ENCODE measurements around the gene MEN1. TPM values are rescaled to one million over a fixed set of nuclear protein-coding genes. Genes with fewer than 3 reads are reported as not detected.

Gene MEN1
- total RNA-seq, 2 experiments from 2014 or later: 44.4 to 72.4 TPM

DNA sequence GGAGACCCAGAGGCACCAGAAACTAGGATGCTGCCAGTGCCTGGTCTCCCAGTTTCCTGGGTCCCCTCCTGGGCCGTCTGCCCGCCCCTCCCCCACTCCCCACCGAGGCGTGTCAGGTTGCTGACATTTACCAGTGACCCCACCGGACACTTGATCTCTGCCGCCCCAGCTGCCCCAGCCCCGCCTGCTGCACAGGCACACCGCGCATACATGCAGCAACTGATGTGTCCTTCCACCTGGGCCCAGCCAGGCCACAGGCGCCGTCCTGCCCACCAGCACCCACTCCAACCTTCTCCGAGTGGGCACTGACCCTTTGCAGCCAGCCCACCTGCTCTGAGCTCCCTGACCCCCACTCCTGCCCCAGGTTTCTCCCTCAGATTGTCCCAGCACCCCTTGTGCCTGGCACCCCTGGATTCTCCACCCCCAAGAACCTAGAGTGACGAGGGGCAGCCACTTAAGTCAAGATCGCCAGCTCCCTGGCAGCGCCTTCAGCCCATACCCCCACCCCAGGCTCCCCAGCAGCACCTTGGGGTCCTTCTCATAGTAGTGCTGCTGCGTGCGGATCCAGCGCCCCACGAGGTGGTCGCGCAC is 51.1 kb downstream of the MEN1 start:
- POLR2A ChIA-PET: interaction anchor here (0.6 to 1.2 kb wide), 2 partner anchors 13 to 19 kb away, joined by 3 to 4 read pairs; partner anchors contain the start of gene SF1
- no TSS peak for BruUV-seq (replicated peaks)
- H3K4me2 ChIP-seq (ENCODE audit: low read length): no peak overlapping the region
- 0 out of 2 replicates have a peak, but pooled peaks cover 3% of the 10 kb centered on the region for H4K20me1 ChIP-seq (ENCODE audit: insufficient read depth, low read length)
- intact Hi-C loops (cut with micrococcal nuclease; ENCODE audit: unreplicated experiment): no loop called here
- no peaks in the 10 kb centered on the region for H3K9me3 ChIP-seq (ENCODE audit: low read length)
- peaks cover 36% of the 10 kb centered on the region for H3K4me1 ChIP-seq (ENCODE audit: insufficient read depth, low read length, poor library complexity, severe bottlenecking)
- H2AFZ ChIP-seq (ENCODE audit: low read length): no peak overlapping the region
- no peaks in the 10 kb centered on the region; the same call in 1 of the 2 replicates for H3K79me2 ChIP-seq (ENCODE audit: insufficient read depth, low read depth, low read length)
- no peak overlapping the region for H3K4me3 ChIP-seq (ENCODE audit: low read depth, low read length, poor library complexity, severe bottlenecking)
- CTCF ChIA-PET (ENCODE audit: unreplicated experiment): no interaction called here
- peaks cover 25% of the 10 kb centered on the region for H3K36me3 ChIP-seq (ENCODE audit: insufficient read depth, low read length)
- no peak overlapping the region for H3K27ac ChIP-seq (ENCODE audit: low read depth, low read length, poor library complexity, severe bottlenecking)
- no peaks in the 10 kb centered on the region for H3K9me2 ChIP-seq (ENCODE audit: insufficient read depth, low read length)
- DNase-seq (ENCODE audit: low spot score): no peak
- TF ChIP-seq EZH2phosphoT487 (IDR thresholded peaks at IDR 0.05; ENCODE audit: borderline replicate concordance, low read depth, low read length): no peak

DNA sequence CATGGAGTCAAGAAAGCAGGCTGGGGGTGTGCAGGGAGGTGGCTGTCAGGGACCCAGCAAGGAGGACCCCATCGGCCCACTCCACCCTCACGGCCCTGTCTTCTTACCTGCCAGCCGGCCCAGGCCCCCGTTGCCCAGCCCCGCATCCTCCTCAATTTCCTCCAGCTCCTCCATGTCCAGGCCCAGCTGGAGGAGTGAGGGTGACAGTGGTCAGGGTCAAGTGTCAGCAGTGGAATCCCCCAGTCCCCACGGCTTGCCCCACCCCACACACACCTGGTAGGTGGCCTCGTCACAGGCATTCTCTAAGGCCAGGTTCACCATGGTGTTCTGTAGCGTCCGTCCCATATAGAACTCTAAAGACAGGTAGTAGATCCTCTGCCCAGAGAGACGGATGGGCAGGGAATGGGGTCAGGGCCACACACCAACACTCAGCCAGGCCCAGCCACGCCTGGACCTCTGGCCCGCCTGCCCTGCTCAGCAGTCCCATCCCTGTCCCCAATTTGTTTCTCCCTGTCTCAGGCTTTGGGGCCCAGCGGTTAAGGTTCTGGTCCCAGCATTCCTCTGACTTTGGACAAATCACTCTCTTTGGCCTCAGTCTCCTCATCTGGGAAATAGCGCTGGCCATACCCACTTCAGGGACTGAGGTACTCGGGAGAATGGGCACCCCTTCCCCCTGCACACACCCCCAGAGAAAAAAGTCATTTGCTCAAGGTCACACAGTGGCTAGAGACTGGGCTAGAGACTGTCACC is 51.8 kb downstream of the MEN1 start:
- no peak for TF ChIP-seq EZH2phosphoT487 (IDR thresholded peaks at IDR 0.05; ENCODE audit: borderline replicate concordance, low read depth, low read length)
- TF ChIP-seq, protein P1, sequence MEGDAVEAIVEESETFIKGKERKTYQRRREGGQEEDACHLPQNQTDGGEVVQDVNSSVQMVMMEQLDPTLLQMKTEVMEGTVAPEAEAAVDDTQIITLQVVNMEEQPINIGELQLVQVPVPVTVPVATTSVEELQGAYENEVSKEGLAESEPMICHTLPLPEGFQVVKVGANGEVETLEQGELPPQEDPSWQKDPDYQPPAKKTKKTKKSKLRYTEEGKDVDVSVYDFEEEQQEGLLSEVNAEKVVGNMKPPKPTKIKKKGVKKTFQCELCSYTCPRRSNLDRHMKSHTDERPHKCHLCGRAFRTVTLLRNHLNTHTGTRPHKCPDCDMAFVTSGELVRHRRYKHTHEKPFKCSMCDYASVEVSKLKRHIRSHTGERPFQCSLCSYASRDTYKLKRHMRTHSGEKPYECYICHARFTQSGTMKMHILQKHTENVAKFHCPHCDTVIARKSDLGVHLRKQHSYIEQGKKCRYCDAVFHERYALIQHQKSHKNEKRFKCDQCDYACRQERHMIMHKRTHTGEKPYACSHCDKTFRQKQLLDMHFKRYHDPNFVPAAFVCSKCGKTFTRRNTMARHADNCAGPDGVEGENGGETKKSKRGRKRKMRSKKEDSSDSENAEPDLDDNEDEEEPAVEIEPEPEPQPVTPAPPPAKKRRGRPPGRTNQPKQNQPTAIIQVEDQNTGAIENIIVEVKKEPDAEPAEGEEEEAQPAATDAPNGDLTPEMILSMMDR (conservative IDR thresholded peaks at IDR 0.05; ENCODE audit: low read length): no peak
- DNase-seq (ENCODE audit: low spot score): no peak
- Histone ChIP-seq H3K79me2 (ENCODE audit: insufficient read depth, low read depth, low read length) (no peaks in the 10 kb centered on the region), H3K9me3 (ENCODE audit: low read length) (no peaks in the 10 kb centered on the region), H3K9me2 (ENCODE audit: insufficient read depth, low read length) (no peaks in the 10 kb centered on the region), H3K4me3 (ENCODE audit: low read depth, low read length, poor library complexity, severe bottlenecking) (no peak overlapping the region), H3K36me3 (ENCODE audit: insufficient read depth, low read length) (peaks cover 18% of the 10 kb centered on the region), H4K20me1 (ENCODE audit: insufficient read depth, low read length) (no peaks in the 10 kb centered on the region), H3K27ac (ENCODE audit: low read depth, low read length, poor library complexity, severe bottlenecking) (no peak overlapping the region), H3K4me1 (ENCODE audit: insufficient read depth, low read length, poor library complexity, severe bottlenecking) (peaks cover 29% of the 10 kb centered on the region), H3K4me2 (ENCODE audit: low read length) (no peak overlapping the region), H2AFZ (ENCODE audit: low read length) (no peak overlapping the region)
- intact Hi-C loops (cut with micrococcal nuclease; ENCODE audit: unreplicated experiment): no loop called here
- POLR2A ChIA-PET: no interaction called here
- no TSS peak for BruUV-seq (replicated peaks)
- CTCF ChIA-PET (ENCODE audit: unreplicated experiment): no interaction called here

DNA sequence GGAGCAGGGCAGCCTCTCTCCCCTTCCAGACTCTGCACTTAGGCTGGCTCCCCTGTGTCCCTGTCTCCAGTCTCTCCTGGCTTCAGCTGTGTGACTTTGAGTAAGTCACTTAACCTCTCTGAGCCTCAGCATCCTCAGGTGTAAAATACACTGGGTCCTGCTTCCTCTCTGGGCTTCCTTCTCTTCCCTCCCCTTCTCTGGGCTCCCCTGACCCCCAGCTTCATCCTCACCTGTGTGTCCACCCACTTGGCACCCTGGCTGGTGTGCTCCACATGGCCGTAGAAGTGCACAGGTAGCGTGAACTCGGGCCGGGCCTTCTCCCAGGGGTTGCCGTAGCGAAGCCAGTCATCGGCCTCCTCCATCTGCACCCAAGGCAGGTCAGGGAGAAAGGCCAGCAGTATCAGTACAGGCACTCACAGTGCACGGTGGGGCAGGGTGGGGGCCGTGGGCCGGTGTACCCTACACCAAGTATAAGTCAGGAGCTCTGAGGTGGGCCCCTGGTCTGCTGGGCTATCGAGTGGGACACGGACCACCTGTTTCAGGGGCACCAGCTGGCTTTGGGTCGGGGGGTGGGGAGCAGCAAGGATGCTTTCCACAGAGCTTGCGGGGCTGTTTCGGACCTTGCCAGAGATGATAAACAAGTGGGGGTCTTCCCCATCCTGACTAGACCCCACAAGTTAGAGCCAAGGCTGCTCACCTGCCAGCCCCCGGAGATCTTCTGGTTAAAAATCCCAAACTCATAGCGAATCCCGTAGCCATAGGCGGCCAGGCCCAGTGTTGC is 52.6 kb downstream of the MEN1 start:
- Histone ChIP-seq H3K4me3 (ENCODE audit: low read depth, low read length, poor library complexity, severe bottlenecking) (no peak overlapping the region), H3K9me3 (ENCODE audit: low read length) (no peaks in the 10 kb centered on the region), H3K4me2 (ENCODE audit: low read length) (no peak overlapping the region), H3K27ac (ENCODE audit: low read depth, low read length, poor library complexity, severe bottlenecking) (no peak overlapping the region), H3K36me3 (ENCODE audit: insufficient read depth, low read length) (peaks cover 10% of the 10 kb centered on the region), H3K4me1 (ENCODE audit: insufficient read depth, low read length, poor library complexity, severe bottlenecking) (peaks cover 21% of the 10 kb centered on the region), H2AFZ (ENCODE audit: low read length) (no peak overlapping the region), H3K79me2 (ENCODE audit: insufficient read depth, low read depth, low read length) (no peaks in the 10 kb centered on the region), H4K20me1 (ENCODE audit: insufficient read depth, low read length) (no peaks in the 10 kb centered on the region), H3K9me2 (ENCODE audit: insufficient read depth, low read length) (no peaks in the 10 kb centered on the region)
- ChIA-PET POLR2A (no interaction called here), CTCF (ENCODE audit: unreplicated experiment) (no interaction called here)
- DNase-seq (ENCODE audit: low spot score): no peak
- intact Hi-C loops (cut with micrococcal nuclease; ENCODE audit: unreplicated experiment): no loop called here
- no peak for TF ChIP-seq EZH2phosphoT487 (IDR thresholded peaks at IDR 0.05; ENCODE audit: borderline replicate concordance, low read depth, low read length)
- TF ChIP-seq, protein P1 (conservative IDR thresholded peaks at IDR 0.05; ENCODE audit: low read length): no peak
- no TSS peak for BruUV-seq (replicated peaks)

Measured in OCI-LY7 (cell line).